ENCODE measurements around the gene XCL1. TPM values are rescaled to one million over a fixed set of nuclear protein-coding genes. Genes with fewer than 3 reads are reported as not detected.
"Not testable (repeated sequence)": the region's sequence is repeated elsewhere in the genome, so short reads cannot be mapped to it uniquely, and the experiment has no call there.

The XCL1 gene
- total and polyA plus RNA-seq, 10 of the 15 experiments (the other 5 are each of a cell fraction or from before 2014, with no cell fraction given), result 0.68 to 1,222 (median 12.2) TPM

- H3K36me3 ChIP-seq (ENCODE audit: control insufficient read depth in 2 of 2, insufficient read depth in 2 of 2, low read length in 1 of 2); H3K9ac ChIP-seq (ENCODE audit: control insufficient read depth, insufficient read depth, low read length); H3K4me1 ChIP-seq (ENCODE audit: control insufficient read depth, insufficient read depth, low read length); BruUV-seq (replicated peaks); H3K79me2 ChIP-seq (ENCODE audit: control insufficient read depth, insufficient read depth, low read length); DNase-seq (ENCODE audit: low read depth, low spot score); in situ Hi-C loops (cut with MboI); H3K9me3 ChIP-seq (replicated peaks; ENCODE audit: control insufficient read depth, insufficient read depth, low read length); H3K27me3 ChIP-seq (replicated peaks in 1 of 2; ENCODE audit: control insufficient read depth in 2 of 2, insufficient read depth in 2 of 2, low read length in 1 of 2); RAD21 ChIA-PET (ENCODE audit: unreplicated experiment); H2AFZ ChIP-seq (ENCODE audit: control insufficient read depth, low read depth, low read length); H3K4me2 ChIP-seq (ENCODE audit: control insufficient read depth, insufficient read depth); intact Hi-C loops (cut with micrococcal nuclease; ENCODE audit: unreplicated experiment); H3K4me3 ChIP-seq; H3K27ac ChIP-seq (ENCODE audit: control insufficient read depth, insufficient read depth); POLR2A ChIA-PET; H4K20me1 ChIP-seq (ENCODE audit: control insufficient read depth, insufficient read depth): not testable (repeated sequence)
- ATAC-seq (peak; percentile 69), FAIRE-seq (peak; percentile 75)
- 30% methylated on average over 7 of the region's 7 CpGs for WGBS (ENCODE audit: insufficient coverage, insufficient replicate concordance, low lambda C conversion rate, missing lambda C conversion rate)
- CTCF ChIA-PET, result interaction anchor here (0.8 to 1.6 kb wide), 3 partner anchors 8 to 105 kb away, joined by 4 to 5 read pairs (median 5); no protein-coding TSS in a partner anchor
- SMC1A ChIA-PET (ENCODE audit: uncharacterized antibody, unreplicated experiment), result interaction anchor here (0.8 to 1.4 kb wide), 2 partner anchors 9 to 11 kb away, joined by 3 to 4 read pairs; no protein-coding TSS in a partner anchor
- TF ChIP-seq CTCF (IDR thresholded peaks at IDR 0.05 in 2 of 3, conservative IDR thresholded peaks at IDR 0.05 in 1 of 3; ENCODE audit: control insufficient read depth in 2 of 3, extremely low read depth in 1 of 3, insufficient read depth in 1 of 3, low read depth in 3 of 3, low read length in 3 of 3) (peak; percentile 25 to 39 (median 29); a peak in 3 of 6 replicates), SMC3 (IDR thresholded peaks at IDR 0.05; ENCODE audit: borderline replicate concordance, low read length) (peak; percentile 46; the same call in 1 of the 2 replicates), RAD21 (IDR thresholded peaks at IDR 0.05; ENCODE audit: insufficient read depth, low read depth, low read length) (peak; percentile 45)
Observed at GRCh38 chr1:168545678-168546552, 30.5 kb upstream of the XCL1 start.

GRCh38 chr1:168546553-168546895 lies 29.9 kb upstream of the XCL1 start:
- H3K4me2 ChIP-seq (ENCODE audit: control insufficient read depth, insufficient read depth); H3K9me3 ChIP-seq (replicated peaks; ENCODE audit: control insufficient read depth, insufficient read depth, low read length); H3K36me3 ChIP-seq (ENCODE audit: control insufficient read depth in 2 of 2, insufficient read depth in 2 of 2, low read length in 1 of 2); ATAC-seq; H3K9ac ChIP-seq (ENCODE audit: control insufficient read depth, insufficient read depth, low read length); H4K20me1 ChIP-seq (ENCODE audit: control insufficient read depth, insufficient read depth); H2AFZ ChIP-seq (ENCODE audit: control insufficient read depth, low read depth, low read length); intact Hi-C loops (cut with micrococcal nuclease; ENCODE audit: unreplicated experiment); RAD21 ChIA-PET (ENCODE audit: unreplicated experiment); in situ Hi-C loops (cut with MboI); FAIRE-seq; DNase-seq (ENCODE audit: low read depth, low spot score); BruUV-seq (replicated peaks); H3K27ac ChIP-seq (ENCODE audit: control insufficient read depth, insufficient read depth); POLR2A ChIA-PET; H3K4me3 ChIP-seq; H3K79me2 ChIP-seq (ENCODE audit: control insufficient read depth, insufficient read depth, low read length); H3K4me1 ChIP-seq (ENCODE audit: control insufficient read depth, insufficient read depth, low read length); H3K27me3 ChIP-seq (replicated peaks in 1 of 2; ENCODE audit: control insufficient read depth in 2 of 2, insufficient read depth in 2 of 2, low read length in 1 of 2): not testable (repeated sequence)
- ChIA-PET SMC1A (ENCODE audit: uncharacterized antibody, unreplicated experiment) (interaction anchor here (0.8 to 1.4 kb wide), 2 partner anchors 9 to 11 kb away, joined by 3 to 4 read pairs; no protein-coding TSS in a partner anchor), CTCF (interaction anchor here (1.0 to 1.1 kb wide), 2 partner anchors 19 to 101 kb away, joined by 3 to 4 read pairs; no protein-coding TSS in a partner anchor)
- WGBS (ENCODE audit: insufficient coverage, insufficient replicate concordance, low lambda C conversion rate, missing lambda C conversion rate), result 37% methylated on average over 3 of the region's 3 CpGs
